ENCODE measurements around the gene P3H1. TPM values are rescaled to one million over a fixed set of nuclear protein-coding genes. Genes with fewer than 3 reads are reported as not detected.

P3H1 gene
- polyA plus RNA-seq, 3 donors, result 16.8 to 56.9 (median 16.9) TPM

- Histone ChIP-seq H3K27me3 (ENCODE audit: control insufficient read depth in 2 of 2, insufficient read depth in 2 of 2, low read length in 2 of 2) (no peaks in the 10 kb centered on the region), H3K27ac (ENCODE audit: low read depth in 1 of 2, low read length in 2 of 2) (peak overlapping the region; percentile 54 to 72), H3K4me3 (replicated peaks in 1 of 3; ENCODE audit: low read depth in 2 of 3, low read length in 3 of 3) (peak overlapping the region in 1 of 3 experiments; percentile 28), H3K4me1 (ENCODE audit: control insufficient read depth in 1 of 2, insufficient read depth in 2 of 2, low read length in 2 of 2) (peaks cover 18% of the 10 kb centered on the region in 2 donors), H3K79me2 (ENCODE audit: insufficient read depth, low read length) (no peaks in the 10 kb centered on the region), H3K9me3 (replicated peaks in 1 of 2; ENCODE audit: control insufficient read depth in 1 of 2, insufficient read depth in 1 of 2, low read length in 2 of 2) (no peaks in the 10 kb centered on the region), H3K36me3 (replicated peaks in 1 of 2; ENCODE audit: control insufficient read depth in 1 of 2, insufficient read depth in 2 of 2, low read length in 2 of 2) (peaks cover 40 to 63% of the 10 kb centered on the region in 2 donors), H2AFZ (ENCODE audit: insufficient read depth, low read depth, low read length, poor library complexity, severe bottlenecking) (no peak overlapping the region), H4K20me1 (ENCODE audit: insufficient read depth, low read length) (no peaks in the 10 kb centered on the region), H3K9ac (ENCODE audit: insufficient read depth, low read length, poor library complexity, severe bottlenecking) (no peak overlapping the region), H3K4me2 (replicated peaks; ENCODE audit: extremely low read depth, low read length, poor library complexity, severe bottlenecking) (no peak overlapping the region)
- DNase-seq, result no peak
- peak overlapping the region in 6 of 7 donors; percentile 3 to 89 (median 61) for H3K27ac Mint-ChIP-seq
- H3K36me3 Mint-ChIP-seq, result peaks cover 46 to 68% of the 10 kb centered on the region in 2 donors
- intact Hi-C loops (cut with micrococcal nuclease), result loop anchor here in 1 of 2 donors (10.0 kb wide), 1 partner anchor 403 kb away; no protein-coding TSS in a partner anchor
- peaks cover 0 to 6% (median 2%) of the 10 kb centered on the region in 7 donors for H3K9me3 Mint-ChIP-seq
- H3K4me1 Mint-ChIP-seq, result peaks cover 28% of the 10 kb centered on the region
- peaks cover 0 to 4% (median 2%) of the 10 kb centered on the region in 3 donors for H3K27me3 Mint-ChIP-seq (ENCODE audit: low read depth in 3 of 3)
- WGBS (ENCODE audit: insufficient coverage), result 96% methylated on average over 8 of the region's 10 CpGs
- peak overlapping the region in 1 of 2 donors; percentile 70 for H3K4me3 Mint-ChIP-seq
- TF ChIP-seq CTCF (IDR thresholded peaks at IDR 0.05), result no peak
Observed at GRCh38 chr1:42748021-42748420, 18.8 kb downstream of the P3H1 start.

GRCh38 chr1:42747125-42747524, 19.7 kb downstream of the P3H1 start:
- peaks cover 0 to 6% (median 2%) of the 10 kb centered on the region in 3 donors for H3K27me3 Mint-ChIP-seq (ENCODE audit: low read depth in 3 of 3)
- no peaks in the 10 kb centered on the region for H3K9me3 ChIP-seq (replicated peaks in 1 of 2; ENCODE audit: control insufficient read depth in 1 of 2, insufficient read depth in 1 of 2, low read length in 2 of 2)
- H3K36me3 Mint-ChIP-seq, result peaks cover 39 to 59% of the 10 kb centered on the region in 2 donors
- WGBS (ENCODE audit: insufficient coverage), result 48% methylated on average over 12 of the region's 14 CpGs
- H3K4me1 Mint-ChIP-seq, result peaks cover 28% of the 10 kb centered on the region
- H3K9ac ChIP-seq (ENCODE audit: insufficient read depth, low read length, poor library complexity, severe bottlenecking), result no peak overlapping the region
- H3K27me3 ChIP-seq (ENCODE audit: control insufficient read depth in 2 of 2, insufficient read depth in 2 of 2, low read length in 2 of 2), result no peaks in the 10 kb centered on the region
- H4K20me1 ChIP-seq (ENCODE audit: insufficient read depth, low read length), result no peaks in the 10 kb centered on the region
- TF ChIP-seq CTCF (IDR thresholded peaks at IDR 0.05), result peak; percentile 61
- peak overlapping the region in 1 of 2 donors; percentile 72 for H3K27ac ChIP-seq (ENCODE audit: low read depth in 1 of 2, low read length in 2 of 2)
- no peak overlapping the region for H3K4me3 ChIP-seq (replicated peaks in 1 of 3; ENCODE audit: low read depth in 2 of 3, low read length in 3 of 3)
- intact Hi-C loops (cut with micrococcal nuclease), result loop anchor here in 1 of 2 donors (10.0 kb wide), 1 partner anchor 402 kb away; no protein-coding TSS in a partner anchor
- peak in 2 of 3 donors; percentile 7 to 9 for DNase-seq
- H3K9me3 Mint-ChIP-seq, result peaks cover 0 to 6% (median 2%) of the 10 kb centered on the region in 7 donors
- H3K4me2 ChIP-seq (replicated peaks; ENCODE audit: extremely low read depth, low read length, poor library complexity, severe bottlenecking), result no peak overlapping the region
- H3K4me3 Mint-ChIP-seq, result no peak overlapping the region
- no peak overlapping the region for H2AFZ ChIP-seq (ENCODE audit: insufficient read depth, low read depth, low read length, poor library complexity, severe bottlenecking)
- peaks cover 18% of the 10 kb centered on the region in 2 donors for H3K4me1 ChIP-seq (ENCODE audit: control insufficient read depth in 1 of 2, insufficient read depth in 2 of 2, low read length in 2 of 2)
- no peaks in the 10 kb centered on the region for H3K79me2 ChIP-seq (ENCODE audit: insufficient read depth, low read length)
- H3K36me3 ChIP-seq (replicated peaks in 1 of 2; ENCODE audit: control insufficient read depth in 1 of 2, insufficient read depth in 2 of 2, low read length in 2 of 2), result peaks cover 32 to 54% of the 10 kb centered on the region in 2 donors
- peak overlapping the region in 2 of 7 donors; percentile 19 to 41 for H3K27ac Mint-ChIP-seq

Data from CD14-positive monocyte (primary cell).